Caco-2 (cell line): ENCODE results near the gene PCK1. TPM values are rescaled to one million over a fixed set of nuclear protein-coding genes. Genes with fewer than 3 reads are reported as not detected.

Experiments
- BruUV-seq: library from RNA; stranded (reverse); fragments of 400-500 nt; replicated peaks from 2 replicates; lab custom pipeline; 2021; lab: Mats Ljungman, UMichigan
- CTCF ChIA-PET: fragments of 300-600 bp; sonication (Branson Sonifier 250); formaldehyde crosslinking; loops from one replicate; lab custom pipeline; 2022; ENCODE audit warnings: antibody characterized with exemption; lab: Charles Lee
- POLR2A ChIA-PET: fragments of 300-600 bp; sonication (Branson Sonifier 250); formaldehyde crosslinking; loops from one replicate; lab custom pipeline; 2022; ENCODE audit warnings: antibody characterized with exemption; lab: Charles Lee
- DNase-seq, 2 experiments: peaks; one replicate each; pipeline versions ENCODE4 v3.0.0 to v3.0.0-alpha.2; 2020 to 2022
- H3K27me3 ChIP-seq: replicated peaks from 2 replicates; pipeline ENCODE4 v1.6.0; 2011; ENCODE audit warnings: low read length; ENCODE audit not compliant: control insufficient read depth, insufficient read depth
- H3K36me3 ChIP-seq: 2 replicates; pipeline ENCODE4 v1.5.1; 2011; ENCODE audit warnings: low read length; ENCODE audit not compliant: control insufficient read depth, insufficient read depth
- H3K4me1 ChIP-seq: fragments of 250-450 bp; sonication (Bioruptor Pico); 2 replicates; pipeline ENCODE4 v1.5.1; 2020; ENCODE audit warnings: mild to moderate bottlenecking
- H3K4me3 ChIP-seq: 2 replicates; pipeline ENCODE4 v1.5.1; 2011; ENCODE audit warnings: low read depth, mild to moderate bottlenecking, control low read depth, low read length
- H3K9me3 ChIP-seq: fragments of 250-450 bp; sonication (Bioruptor Pico); 2 replicates; pipeline ENCODE4 v1.5.1; 2020; ENCODE audit warnings: mild to moderate bottlenecking, moderate library complexity
- H3K27ac Mint-ChIP-seq: one replicate; pipeline ENCODE4 v1.8.0; 2022; ENCODE audit warnings: mixed read lengths; ENCODE audit not compliant: unreplicated experiment
- H3K27me3 Mint-ChIP-seq: one replicate; pipeline ENCODE4 v1.8.0; 2022; ENCODE audit warnings: mixed read lengths; ENCODE audit not compliant: insufficient read depth, unreplicated experiment
- H3K36me3 Mint-ChIP-seq: one replicate; pipeline ENCODE4 v1.8.0; 2022; ENCODE audit warnings: mild to moderate bottlenecking, mixed read lengths; ENCODE audit not compliant: insufficient read depth, unreplicated experiment
- H3K4me1 Mint-ChIP-seq: one replicate; pipeline ENCODE4 v1.8.0; 2022; ENCODE audit warnings: low read depth, mixed read lengths; ENCODE audit not compliant: unreplicated experiment
- H3K4me3 Mint-ChIP-seq: one replicate; pipeline ENCODE4 v1.8.0; 2022; ENCODE audit warnings: mild to moderate bottlenecking, moderate library complexity, mixed read lengths; ENCODE audit not compliant: unreplicated experiment
- H3K9me3 Mint-ChIP-seq: one replicate; pipeline ENCODE4 v1.8.0; 2022; ENCODE audit warnings: mixed read lengths; ENCODE audit not compliant: unreplicated experiment
- CTCF ChIP-seq, 2 experiments: fragments of 200-600 bp in 1 of 2; IDR thresholded peaks; 1 replicate in 1 of 2; 2 replicates in 1 of 2; pipeline versions ENCODE4 v1.5.1 to v1.8.0; 2011 to 2022; ENCODE audit warnings: antibody characterized with exemption in 1 of 2, control low read depth in 1 of 2, inconsistent platforms in 1 of 2, low read depth in 1 of 2, low read length in 1 of 2, mild to moderate bottlenecking in 1 of 2, moderate library complexity in 1 of 2; ENCODE audit not compliant: insufficient read depth in 1 of 2, severe bottlenecking in 1 of 2, unreplicated experiment in 1 of 2
- intact Hi-C: fragments of 100-400 bp; cut with micrococcal nuclease; formaldehyde crosslinking; loops from one replicate; pipeline ENCODE4 v1.10.0; 2022; ENCODE audit not compliant: unreplicated experiment
- total RNA-seq: library from RNA; stranded (reverse); gene quantifications from 2 replicates; pipeline ENCODE4 v1.2.3, GENCODE V29; 2022

Gene PCK1
- total RNA-seq, 1 experiment from 2014 or later: not detected

DNA sequence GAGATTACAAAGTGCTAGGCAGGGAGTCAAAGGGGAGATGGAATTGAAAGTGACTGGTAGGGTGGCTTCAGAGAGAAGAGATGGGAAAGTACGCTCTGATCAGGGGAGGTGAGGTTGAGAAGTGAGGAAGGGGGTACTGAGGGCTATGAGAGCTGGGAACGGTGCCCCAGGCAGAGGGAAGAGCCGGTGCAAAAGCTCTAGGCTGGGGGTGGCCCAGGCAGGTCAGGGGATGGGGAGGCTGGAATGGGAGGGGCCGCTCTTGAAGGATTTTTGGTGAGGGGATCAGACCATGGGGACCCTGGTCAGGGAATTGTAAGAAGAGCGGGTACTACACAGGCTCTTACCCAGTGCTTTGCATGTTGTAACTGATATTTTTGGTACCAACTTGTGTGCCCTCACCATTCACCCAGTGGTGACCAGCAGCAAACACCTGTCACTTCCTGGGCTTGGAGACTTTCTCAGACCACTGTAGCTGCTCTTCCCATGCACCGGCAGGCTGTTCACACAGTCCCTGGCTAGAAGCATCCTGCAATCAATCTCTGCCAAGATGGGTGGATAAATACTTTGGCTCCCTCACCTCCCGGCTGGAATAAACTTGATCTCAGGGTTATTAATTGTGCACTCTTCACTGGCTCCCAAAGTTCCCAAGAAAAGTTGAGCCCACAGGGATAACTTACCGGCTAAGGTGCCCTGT, 24.0 kb downstream of the PCK1 start:
- POLR2A ChIA-PET: no interaction called here
- peaks cover 11% of the 10 kb centered on the region for H3K27me3 Mint-ChIP-seq

DNA sequence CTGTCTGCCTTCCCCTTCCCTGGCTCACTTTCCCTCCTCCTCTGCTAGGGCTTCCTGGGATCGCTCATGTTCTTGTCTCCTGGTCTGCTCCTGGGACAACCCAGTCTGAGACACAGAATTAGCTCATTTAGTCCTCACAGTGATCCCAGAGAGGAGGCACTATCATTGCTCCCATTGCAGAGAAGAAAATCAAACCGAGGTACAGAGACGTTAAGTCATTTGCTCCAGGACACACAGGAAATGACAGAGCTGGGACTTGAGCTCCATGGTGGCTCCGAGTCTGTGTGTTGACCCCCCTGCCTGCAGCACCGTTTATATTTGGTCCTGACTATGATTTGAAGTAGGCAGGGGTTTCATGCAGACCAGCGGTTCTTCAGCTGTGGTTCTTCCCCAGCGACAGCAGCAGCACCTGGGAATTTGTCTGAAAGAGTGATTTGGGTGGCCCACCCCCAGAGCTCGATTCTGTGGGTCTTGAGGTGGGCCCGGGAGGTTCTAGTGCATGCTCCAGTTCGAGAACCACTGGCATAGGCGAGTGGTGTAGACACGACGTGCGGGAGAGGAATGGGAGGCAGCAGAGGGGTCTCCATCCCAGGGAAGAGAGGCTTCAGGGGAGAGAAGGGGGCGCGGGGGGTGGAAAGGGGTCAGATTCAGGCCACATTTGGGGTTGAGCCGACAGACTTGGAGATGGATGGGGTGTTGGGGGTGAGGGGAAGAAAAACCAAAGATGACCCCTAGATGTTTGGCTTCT, 24.7 kb downstream of the PCK1 start:
- DNase-seq: no peak
- Histone ChIP-seq H3K9me3 (peaks cover 9% of the 10 kb centered on the region), H3K36me3 (no peaks in the 10 kb centered on the region), H3K4me1 (peaks cover 4% of the 10 kb centered on the region; the same call in 1 of the 2 replicates), H3K27me3 (no peaks in the 10 kb centered on the region), H3K4me3 (no peak overlapping the region)
- BruUV-seq: no TSS peak
- ChIA-PET POLR2A (no interaction called here), CTCF (interaction anchor here (0.7 to 1.3 kb wide), 4 partner anchors 11 to 284 kb away, joined by 3 to 4 read pairs (median 4); no protein-coding TSS in a partner anchor)
- intact Hi-C loops: no loop called here
- TF ChIP-seq CTCF (IDR thresholded peaks at IDR 0.05; ENCODE audit: insufficient read depth in 1 of 2, low read depth in 1 of 2, low read length in 1 of 2, severe bottlenecking in 1 of 2, unreplicated experiment in 1 of 2): no peak
- H3K4me3 Mint-ChIP-seq: no peak overlapping the region
- H3K27ac Mint-ChIP-seq: no peak overlapping the region
- H3K36me3 Mint-ChIP-seq: no peaks in the 10 kb centered on the region
- H3K4me1 Mint-ChIP-seq: no peaks in the 10 kb centered on the region
- H3K27me3 Mint-ChIP-seq: peaks cover 4% of the 10 kb centered on the region
- no peaks in the 10 kb centered on the region for H3K9me3 Mint-ChIP-seq

More for the DNA sequence above, 24.0 kb downstream of the PCK1 start:
- Histone ChIP-seq H3K27me3 (no peaks in the 10 kb centered on the region), H3K36me3 (no peaks in the 10 kb centered on the region), H3K4me1 (peaks cover 4% of the 10 kb centered on the region; the same call in 1 of the 2 replicates), H3K9me3 (peaks cover 9% of the 10 kb centered on the region), H3K4me3 (no peak overlapping the region)
- Mint-ChIP-seq H3K4me1 (no peaks in the 10 kb centered on the region), H3K9me3 (no peaks in the 10 kb centered on the region), H3K27ac (no peak overlapping the region), H3K4me3 (no peak overlapping the region), H3K36me3 (no peaks in the 10 kb centered on the region)
- no peak for DNase-seq
- TF ChIP-seq CTCF (IDR thresholded peaks at IDR 0.05; ENCODE audit: insufficient read depth in 1 of 2, low read depth in 1 of 2, low read length in 1 of 2, severe bottlenecking in 1 of 2, unreplicated experiment in 1 of 2): no peak
- intact Hi-C loops: no loop called here
- BruUV-seq: no TSS peak
- CTCF ChIA-PET: interaction anchor here (1.3 to 2.9 kb wide), 2 partner anchors 10 to 86 kb away, joined by 3 to 17 read pairs; no protein-coding TSS in a partner anchor

GRCh38 chr20:57586370-57586793, 25.5 kb downstream of the PCK1 start:
- intact Hi-C loops: no loop called here
- Histone ChIP-seq H3K27me3 (no peaks in the 10 kb centered on the region), H3K4me3 (no peak overlapping the region), H3K36me3 (no peaks in the 10 kb centered on the region), H3K9me3 (peaks cover 9% of the 10 kb centered on the region), H3K4me1 (peaks cover 4% of the 10 kb centered on the region; the same call in 1 of the 2 replicates)
- no TSS peak for BruUV-seq
- Mint-ChIP-seq H3K27me3 (peaks cover 6% of the 10 kb centered on the region), H3K27ac (no peak overlapping the region), H3K4me3 (no peak overlapping the region), H3K9me3 (no peaks in the 10 kb centered on the region), H3K4me1 (no peaks in the 10 kb centered on the region), H3K36me3 (no peaks in the 10 kb centered on the region)
- DNase-seq: no peak
- TF ChIP-seq CTCF (IDR thresholded peaks at IDR 0.05; ENCODE audit: insufficient read depth in 1 of 2, low read depth in 1 of 2, low read length in 1 of 2, severe bottlenecking in 1 of 2, unreplicated experiment in 1 of 2): no peak
- POLR2A ChIA-PET: no interaction called here
- CTCF ChIA-PET: interaction anchor here (1.2 kb wide), 1 partner anchor 10 kb away, joined by 4 read pairs; no protein-coding TSS in a partner anchor
